GM21367 (cell line): Measurements from ENCODE around the gene RGL4.
"Not testable (repeated sequence)": the region's sequence is repeated elsewhere in the genome, so short reads cannot be mapped to it uniquely, and the experiment has no call there.

Experiments used
- ATAC-seq: cut with Tn5 transposase; IDR thresholded peaks from one replicate; pipeline ENCODE4 v1.9.1; 2021; ENCODE audit not compliant: unreplicated experiment

Gene RGL4

GRCh38 chr22:23690713-23691112 lies at the start of gene RGL4:
Gene RGL4, plus strand, starts transcription at chr22:23691013. Its CDS starts 1,018 bp downstream, at chr22:23692031.
- ATAC-seq, result no peak

GRCh38 chr22:23646526-23646925 lies 44.3 kb upstream of the RGL4 start:
- ATAC-seq, result not testable (repeated sequence)

GRCh38 chr22:23649071-23649501 lies 41.7 kb upstream of the RGL4 start:
- no peak for ATAC-seq

- no peak for ATAC-seq
Measured at GRCh38 chr22:23651676-23652075, 39.1 kb upstream of the RGL4 start.

- no peak for ATAC-seq
Measured at GRCh38 chr22:23652286-23652685, 38.5 kb upstream of the RGL4 start.

GRCh38 chr22:23652711-23653110 lies 38.1 kb upstream of the RGL4 start:
- ATAC-seq, result no peak

- ATAC-seq, result no peak
Measured at GRCh38 chr22:23655891-23656475, 34.8 kb upstream of the RGL4 start.

- no peak for ATAC-seq
Measured at GRCh38 chr22:23657727-23658126, 33.1 kb upstream of the RGL4 start.

- ATAC-seq, result not testable (repeated sequence)
Measured at GRCh38 chr22:23660381-23660780, 30.4 kb upstream of the RGL4 start.

- ATAC-seq, result no peak
Measured at GRCh38 chr22:23670378-23671295, 20.2 kb upstream of the RGL4 start.

- ATAC-seq, result not testable (repeated sequence)
Measured at GRCh38 chr22:23671387-23671786, 19.4 kb upstream of the RGL4 start.

GRCh38 chr22:23672307-23673049 lies 18.3 kb upstream of the RGL4 start:
- ATAC-seq, result not testable (repeated sequence)

- ATAC-seq, result no peak
Measured at GRCh38 chr22:23673050-23673620, 17.7 kb upstream of the RGL4 start.

GRCh38 chr22:23673826-23674690 lies 16.8 kb upstream of the RGL4 start:
- ATAC-seq, result no peak

GRCh38 chr22:23674886-23675501 lies 15.8 kb upstream of the RGL4 start:
- not testable (repeated sequence) for ATAC-seq

- no peak for ATAC-seq
Measured at GRCh38 chr22:23675502-23676415, 15.1 kb upstream of the RGL4 start.

GRCh38 chr22:23676841-23677700 lies 13.7 kb upstream of the RGL4 start:
- not testable (repeated sequence) for ATAC-seq

GRCh38 chr22:23677701-23677995 lies 13.2 kb upstream of the RGL4 start:
- ATAC-seq, result no peak
